Measurements from ENCODE around the gene NME1. TPM values are rescaled to one million over a fixed set of nuclear protein-coding genes. Genes with fewer than 3 reads are reported as not detected.
"Not testable (repeated sequence)": the region's sequence is repeated elsewhere in the genome, so short reads cannot be mapped to it uniquely, and the experiment has no call there.

The NME1 gene
- total RNA-seq, 2 donors from 2014 or later, result 188 to 245 TPM

DNA sequence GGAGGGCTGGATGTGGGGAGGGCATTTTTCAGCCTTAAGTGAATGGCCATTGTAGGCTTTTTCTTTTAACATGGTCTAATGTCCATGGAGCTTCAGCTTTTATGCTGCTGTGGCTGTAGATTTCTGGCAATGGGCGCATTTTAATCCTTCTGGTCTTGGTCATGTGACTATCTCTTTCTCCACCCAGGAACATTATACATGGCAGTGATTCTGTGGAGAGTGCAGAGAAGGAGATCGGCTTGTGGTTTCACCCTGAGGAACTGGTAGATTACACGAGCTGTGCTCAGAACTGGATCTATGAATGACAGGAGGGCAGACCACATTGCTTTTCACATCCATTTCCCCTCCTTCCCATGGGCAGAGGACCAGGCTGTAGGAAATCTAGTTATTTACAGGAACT is 8.2 kb downstream of the NME1 start:
- Mint-ChIP-seq H3K4me1 (ENCODE audit: low read depth in 2 of 2) (peaks cover 8 to 14% of the 10 kb centered on the region in 2 donors), H3K4me3 (no peak overlapping the region), H3K27ac (no peak overlapping the region), H3K9me3 (no peaks in the 10 kb centered on the region), H3K27me3 (no peaks in the 10 kb centered on the region), H3K36me3 (peaks cover 20% of the 10 kb centered on the region)
- no peak for DNase-seq (ENCODE audit: low spot score)
- ATAC-seq, result no peak

GRCh38 chr17:51164911-51165679 is 11.7 kb downstream of the NME1 start:
- DNase-seq (ENCODE audit: low spot score), result no peak
- Mint-ChIP-seq H3K4me1 (ENCODE audit: low read depth in 2 of 2) (peaks cover 18 to 30% of the 10 kb centered on the region in 2 donors), H3K27me3 (no peaks in the 10 kb centered on the region), H3K36me3 (peaks cover 25% of the 10 kb centered on the region), H3K4me3 (peak overlapping the region; percentile 99), H3K27ac (peak overlapping the region; percentile 93 to 94), H3K9me3 (no peaks in the 10 kb centered on the region)
- ATAC-seq, result no peak

GRCh38 chr17:51165680-51166197 is 12.4 kb downstream of the NME1 start:
- DNase-seq (ENCODE audit: low spot score) (no peak), ATAC-seq (peak in 1 of 2 donors; percentile 34)
- Mint-ChIP-seq H3K4me1 (ENCODE audit: low read depth in 2 of 2) (peaks cover 18 to 30% of the 10 kb centered on the region in 2 donors), H3K4me3 (peak overlapping the region; percentile 99), H3K27ac (peak overlapping the region; percentile 93 to 94), H3K36me3 (peaks cover 26% of the 10 kb centered on the region), H3K27me3 (no peaks in the 10 kb centered on the region), H3K9me3 (no peaks in the 10 kb centered on the region)

GRCh38 chr17:51166198-51166986 is 13.0 kb downstream of the NME1 start, which contains the start of gene NME2:
TSS of gene NME2 (plus strand) at chr17:51166411. CDS start at chr17:51166831, 420 bp downstream.
- peak; percentile 89 for DNase-seq (ENCODE audit: low spot score)
- H3K9me3 Mint-ChIP-seq, result no peaks in the 10 kb centered on the region
- peak within 1 kb of the TSS; percentile 93 to 94 for H3K27ac Mint-ChIP-seq
- peak within 1 kb of the TSS; percentile 99 for H3K4me3 Mint-ChIP-seq
- no peaks in the 10 kb centered on the region for H3K27me3 Mint-ChIP-seq
- H3K36me3 Mint-ChIP-seq, result peaks cover 27% of the 10 kb centered on the region
- ATAC-seq, result peak; percentile 94 to 96
- peaks cover 18 to 30% of the 10 kb centered on the region in 2 donors for H3K4me1 Mint-ChIP-seq (ENCODE audit: low read depth in 2 of 2)

- Mint-ChIP-seq H3K9me3 (no peaks in the 10 kb centered on the region), H3K36me3 (peaks cover 18% of the 10 kb centered on the region), H3K27me3 (no peaks in the 10 kb centered on the region), H3K4me1 (ENCODE audit: low read depth in 2 of 2) (peaks cover 18 to 30% of the 10 kb centered on the region in 2 donors), H3K27ac (peak overlapping the region; percentile 68 to 78), H3K4me3 (peak overlapping the region; percentile 99)
- peak; percentile 69 for DNase-seq (ENCODE audit: low spot score)
- ATAC-seq, result peak; percentile 59 to 63
These were observed 13.9 kb downstream of the NME1 start for GRCh38 chr17:51166987-51167931.

- ATAC-seq (no peak), DNase-seq (ENCODE audit: low spot score) (no peak)
- Mint-ChIP-seq H3K27me3 (no peaks in the 10 kb centered on the region), H3K4me1 (ENCODE audit: low read depth in 2 of 2) (peaks cover 18 to 30% of the 10 kb centered on the region in 2 donors), H3K27ac (no peak overlapping the region), H3K9me3 (no peaks in the 10 kb centered on the region), H3K36me3 (peaks cover 18% of the 10 kb centered on the region), H3K4me3 (peak overlapping the region; percentile 55)
These were observed 16.0 kb downstream of the NME1 start for GRCh38 chr17:51169340-51169739.

- Mint-ChIP-seq H3K4me1 (ENCODE audit: low read depth in 2 of 2) (peaks cover 13 to 21% of the 10 kb centered on the region in 2 donors), H3K9me3 (no peaks in the 10 kb centered on the region), H3K4me3 (no peak overlapping the region), H3K36me3 (peaks cover 18% of the 10 kb centered on the region), H3K27ac (no peak overlapping the region), H3K27me3 (no peaks in the 10 kb centered on the region)
- DNase-seq (ENCODE audit: low spot score) (no peak), ATAC-seq (no peak)
These were observed 17.4 kb downstream of the NME1 start for GRCh38 chr17:51170736-51171135.

- H3K4me3 Mint-ChIP-seq; H3K27me3 Mint-ChIP-seq; H3K9me3 Mint-ChIP-seq; ATAC-seq; DNase-seq (ENCODE audit: low spot score); H3K27ac Mint-ChIP-seq: not testable (repeated sequence)
- H3K4me1 Mint-ChIP-seq (ENCODE audit: low read depth in 2 of 2), result peaks cover 9 to 16% of the 10 kb centered on the region in 2 donors
- peaks cover 18% of the 10 kb centered on the region for H3K36me3 Mint-ChIP-seq
These were observed 18.7 kb downstream of the NME1 start for GRCh38 chr17:51172030-51172429.

DNA sequence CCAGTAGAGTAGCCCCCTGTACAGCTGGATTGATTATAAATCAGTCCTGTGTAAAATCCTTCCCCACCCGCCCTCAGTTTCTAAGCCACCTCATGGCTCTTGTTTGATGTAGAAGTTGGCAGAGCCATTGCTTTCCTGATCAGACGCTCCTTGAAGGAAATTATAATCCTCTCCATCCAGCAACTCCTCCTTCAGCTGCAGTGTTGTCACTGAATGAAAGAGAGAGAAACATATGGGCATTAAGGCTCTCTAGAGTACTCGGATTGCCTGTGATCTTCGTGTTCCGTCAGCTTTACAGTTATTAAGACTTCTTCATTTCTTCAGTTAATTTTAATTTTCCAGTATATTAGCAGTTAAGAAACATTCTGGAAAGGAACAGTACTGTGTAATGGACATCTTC is 27.1 kb downstream of the NME1 start:
- no peak for ATAC-seq
- H3K4me1 Mint-ChIP-seq (ENCODE audit: low read depth in 2 of 2), result peaks cover 0 to 3% of the 10 kb centered on the region in 2 donors
- DNase-seq (ENCODE audit: low spot score), result no peak
- no peak overlapping the region for H3K27ac Mint-ChIP-seq
- H3K9me3 Mint-ChIP-seq, result no peaks in the 10 kb centered on the region
- no peaks in the 10 kb centered on the region for H3K27me3 Mint-ChIP-seq
- no peak overlapping the region for H3K4me3 Mint-ChIP-seq
- H3K36me3 Mint-ChIP-seq, result no peaks in the 10 kb centered on the region

DNA sequence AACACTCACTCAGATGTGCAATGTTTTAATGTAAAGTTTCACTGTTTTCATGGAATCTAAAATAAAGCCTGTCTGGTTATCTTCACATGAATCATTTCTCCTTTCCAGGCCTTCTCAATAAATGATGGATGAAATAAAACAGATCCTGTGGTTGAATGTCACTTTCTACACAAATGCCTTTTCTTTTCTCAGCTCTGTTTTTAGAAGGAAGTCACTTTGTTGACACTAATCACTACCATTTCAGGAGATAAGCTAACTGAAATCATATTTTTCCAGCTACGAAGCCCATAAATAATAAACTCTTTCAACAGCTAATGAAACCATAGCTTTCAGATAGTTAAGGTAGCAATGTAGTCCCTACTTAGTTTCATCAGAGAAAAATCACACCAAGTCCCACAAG is 30.8 kb downstream of the NME1 start:
- Mint-ChIP-seq H3K36me3 (no peaks in the 10 kb centered on the region), H3K4me3 (no peak overlapping the region), H3K4me1 (ENCODE audit: low read depth in 2 of 2) (peaks cover 0 to 3% of the 10 kb centered on the region in 2 donors), H3K9me3 (no peaks in the 10 kb centered on the region), H3K27me3 (no peaks in the 10 kb centered on the region), H3K27ac (no peak overlapping the region)
- ATAC-seq (no peak), DNase-seq (ENCODE audit: low spot score) (no peak)

- no peak for ATAC-seq
- H3K4me1 Mint-ChIP-seq (ENCODE audit: low read depth in 2 of 2), result peaks cover 0 to 3% of the 10 kb centered on the region in 2 donors
- no peak overlapping the region for H3K4me3 Mint-ChIP-seq
- no peaks in the 10 kb centered on the region for H3K27me3 Mint-ChIP-seq
- DNase-seq (ENCODE audit: low spot score), result no peak
- no peaks in the 10 kb centered on the region for H3K36me3 Mint-ChIP-seq
- H3K9me3 Mint-ChIP-seq, result no peaks in the 10 kb centered on the region
- H3K27ac Mint-ChIP-seq, result no peak overlapping the region
These were observed 32.5 kb downstream of the NME1 start for GRCh38 chr17:51185763-51186332.

- Mint-ChIP-seq H3K9me3 (no peaks in the 10 kb centered on the region), H3K4me1 (ENCODE audit: low read depth in 2 of 2) (peaks cover 0 to 3% of the 10 kb centered on the region in 2 donors), H3K4me3 (no peak overlapping the region), H3K27ac (no peak overlapping the region), H3K36me3 (peaks cover 12% of the 10 kb centered on the region), H3K27me3 (no peaks in the 10 kb centered on the region)
- ATAC-seq, result no peak
- DNase-seq (ENCODE audit: low spot score), result no peak
These were observed 35.0 kb downstream of the NME1 start for GRCh38 chr17:51188271-51188833.

All from natural killer cell treated with Interleukin-12 subunit alpha and Interleukin-12 subunit beta and Interleukin-15 and Interleukin-18, amount 100 ng/mL, for 72 hours (primary cell).